ENCODE results near the gene CAMK2B. TPM values are rescaled to one million over a fixed set of nuclear protein-coding genes. Genes with fewer than 3 reads are reported as not detected.

The CAMK2B gene
- total and polyA plus RNA-seq, 2 of the 13 experiments (the other 11 are each of a cell fraction or from before 2014, with no cell fraction given) = 0.27 to 0.48 TPM

DNA sequence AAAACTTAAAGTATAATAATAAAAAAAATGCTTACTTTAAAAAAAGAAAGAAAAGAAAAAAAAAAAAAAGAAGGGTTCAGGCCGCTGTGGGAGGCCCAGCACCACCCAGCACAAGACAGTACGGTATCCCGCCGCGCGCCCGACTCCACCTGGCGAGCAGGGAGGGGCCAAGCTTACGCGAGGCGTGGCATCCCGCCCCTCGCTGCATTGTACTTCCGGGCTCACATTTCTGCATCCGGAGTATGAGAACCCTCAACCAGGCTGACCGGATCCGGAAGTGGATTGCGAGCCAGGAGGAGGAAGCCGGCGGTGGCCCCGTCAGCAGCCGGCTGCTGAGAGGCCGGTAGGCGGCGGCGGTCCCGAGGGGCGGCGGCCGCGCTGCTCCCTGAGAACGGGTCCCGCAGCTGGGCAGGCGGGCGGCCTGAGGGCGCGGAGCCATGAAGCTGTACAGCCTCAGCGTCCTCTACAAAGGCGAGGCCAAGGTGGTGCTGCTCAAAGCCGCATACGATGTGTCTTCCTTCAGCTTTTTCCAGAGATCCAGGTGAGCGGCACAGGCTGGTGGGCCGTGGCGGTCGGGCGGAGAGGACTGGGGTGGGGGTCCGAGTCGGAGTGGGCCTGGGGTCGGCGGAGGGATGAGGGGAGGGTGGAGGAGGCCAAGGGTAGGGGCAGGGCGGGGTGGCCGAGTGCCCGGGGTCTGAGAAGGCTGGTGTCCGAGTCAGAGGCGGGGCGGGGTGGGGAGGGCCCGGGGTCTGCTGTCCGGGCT, 124.5 kb downstream of the CAMK2B start, which contains the start of gene YKT6 (continued):
- TF ChIP-seq, protein P1, sequence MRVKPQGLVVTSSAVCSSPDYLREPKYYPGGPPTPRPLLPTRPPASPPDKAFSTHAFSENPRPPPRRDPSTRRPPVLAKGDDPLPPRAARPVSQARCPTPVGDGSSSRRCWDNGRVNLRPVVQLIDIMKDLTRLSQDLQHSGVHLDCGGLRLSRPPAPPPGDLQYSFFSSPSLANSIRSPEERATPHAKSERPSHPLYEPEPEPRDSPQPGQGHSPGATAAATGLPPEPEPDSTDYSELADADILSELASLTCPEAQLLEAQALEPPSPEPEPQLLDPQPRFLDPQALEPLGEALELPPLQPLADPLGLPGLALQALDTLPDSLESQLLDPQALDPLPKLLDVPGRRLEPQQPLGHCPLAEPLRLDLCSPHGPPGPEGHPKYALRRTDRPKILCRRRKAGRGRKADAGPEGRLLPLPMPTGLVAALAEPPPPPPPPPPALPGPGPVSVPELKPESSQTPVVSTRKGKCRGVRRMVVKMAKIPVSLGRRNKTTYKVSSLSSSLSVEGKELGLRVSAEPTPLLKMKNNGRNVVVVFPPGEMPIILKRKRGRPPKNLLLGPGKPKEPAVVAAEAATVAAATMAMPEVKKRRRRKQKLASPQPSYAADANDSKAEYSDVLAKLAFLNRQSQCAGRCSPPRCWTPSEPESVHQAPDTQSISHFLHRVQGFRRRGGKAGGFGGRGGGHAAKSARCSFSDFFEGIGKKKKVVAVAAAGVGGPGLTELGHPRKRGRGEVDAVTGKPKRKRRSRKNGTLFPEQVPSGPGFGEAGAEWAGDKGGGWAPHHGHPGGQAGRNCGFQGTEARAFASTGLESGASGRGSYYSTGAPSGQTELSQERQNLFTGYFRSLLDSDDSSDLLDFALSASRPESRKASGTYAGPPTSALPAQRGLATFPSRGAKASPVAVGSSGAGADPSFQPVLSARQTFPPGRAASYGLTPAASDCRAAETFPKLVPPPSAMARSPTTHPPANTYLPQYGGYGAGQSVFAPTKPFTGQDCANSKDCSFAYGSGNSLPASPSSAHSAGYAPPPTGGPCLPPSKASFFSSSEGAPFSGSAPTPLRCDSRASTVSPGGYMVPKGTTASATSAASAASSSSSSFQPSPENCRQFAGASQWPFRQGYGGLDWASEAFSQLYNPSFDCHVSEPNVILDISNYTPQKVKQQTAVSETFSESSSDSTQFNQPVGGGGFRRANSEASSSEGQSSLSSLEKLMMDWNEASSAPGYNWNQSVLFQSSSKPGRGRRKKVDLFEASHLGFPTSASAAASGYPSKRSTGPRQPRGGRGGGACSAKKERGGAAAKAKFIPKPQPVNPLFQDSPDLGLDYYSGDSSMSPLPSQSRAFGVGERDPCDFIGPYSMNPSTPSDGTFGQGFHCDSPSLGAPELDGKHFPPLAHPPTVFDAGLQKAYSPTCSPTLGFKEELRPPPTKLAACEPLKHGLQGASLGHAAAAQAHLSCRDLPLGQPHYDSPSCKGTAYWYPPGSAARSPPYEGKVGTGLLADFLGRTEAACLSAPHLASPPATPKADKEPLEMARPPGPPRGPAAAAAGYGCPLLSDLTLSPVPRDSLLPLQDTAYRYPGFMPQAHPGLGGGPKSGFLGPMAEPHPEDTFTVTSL (CRISPR knock-in tag; IDR thresholded peaks at IDR 0.05; ENCODE audit: borderline replicate concordance) = no peak
- TF ChIP-seq, protein P2, sequence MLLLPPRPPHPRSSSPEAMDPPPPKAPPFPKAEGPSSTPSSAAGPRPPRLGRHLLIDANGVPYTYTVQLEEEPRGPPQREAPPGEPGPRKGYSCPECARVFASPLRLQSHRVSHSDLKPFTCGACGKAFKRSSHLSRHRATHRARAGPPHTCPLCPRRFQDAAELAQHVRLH (CRISPR knock-in tag; IDR thresholded peaks at IDR 0.05; ENCODE audit: borderline replicate concordance, low read depth) = no peak
- TF ChIP-seq PTBP1 (IDR thresholded peaks at IDR 0.05; ENCODE audit: low read depth, low read length, poor library complexity, severe bottlenecking) = no peak
- TF ChIP-seq, protein P3, sequence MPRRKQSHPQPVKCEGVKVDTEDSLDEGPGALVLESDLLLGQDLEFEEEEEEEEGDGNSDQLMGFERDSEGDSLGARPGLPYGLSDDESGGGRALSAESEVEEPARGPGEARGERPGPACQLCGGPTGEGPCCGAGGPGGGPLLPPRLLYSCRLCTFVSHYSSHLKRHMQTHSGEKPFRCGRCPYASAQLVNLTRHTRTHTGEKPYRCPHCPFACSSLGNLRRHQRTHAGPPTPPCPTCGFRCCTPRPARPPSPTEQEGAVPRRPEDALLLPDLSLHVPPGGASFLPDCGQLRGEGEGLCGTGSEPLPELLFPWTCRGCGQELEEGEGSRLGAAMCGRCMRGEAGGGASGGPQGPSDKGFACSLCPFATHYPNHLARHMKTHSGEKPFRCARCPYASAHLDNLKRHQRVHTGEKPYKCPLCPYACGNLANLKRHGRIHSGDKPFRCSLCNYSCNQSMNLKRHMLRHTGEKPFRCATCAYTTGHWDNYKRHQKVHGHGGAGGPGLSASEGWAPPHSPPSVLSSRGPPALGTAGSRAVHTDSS (CRISPR knock-in tag; conservative IDR thresholded peaks at IDR 0.05) = no peak
- TF ChIP-seq, protein P4, sequence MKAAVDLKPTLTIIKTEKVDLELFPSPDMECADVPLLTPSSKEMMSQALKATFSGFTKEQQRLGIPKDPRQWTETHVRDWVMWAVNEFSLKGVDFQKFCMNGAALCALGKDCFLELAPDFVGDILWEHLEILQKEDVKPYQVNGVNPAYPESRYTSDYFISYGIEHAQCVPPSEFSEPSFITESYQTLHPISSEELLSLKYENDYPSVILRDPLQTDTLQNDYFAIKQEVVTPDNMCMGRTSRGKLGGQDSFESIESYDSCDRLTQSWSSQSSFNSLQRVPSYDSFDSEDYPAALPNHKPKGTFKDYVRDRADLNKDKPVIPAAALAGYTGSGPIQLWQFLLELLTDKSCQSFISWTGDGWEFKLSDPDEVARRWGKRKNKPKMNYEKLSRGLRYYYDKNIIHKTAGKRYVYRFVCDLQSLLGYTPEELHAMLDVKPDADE (CRISPR knock-in tag; IDR thresholded peaks at IDR 0.05) = no peak
- TF ChIP-seq, protein P5, sequence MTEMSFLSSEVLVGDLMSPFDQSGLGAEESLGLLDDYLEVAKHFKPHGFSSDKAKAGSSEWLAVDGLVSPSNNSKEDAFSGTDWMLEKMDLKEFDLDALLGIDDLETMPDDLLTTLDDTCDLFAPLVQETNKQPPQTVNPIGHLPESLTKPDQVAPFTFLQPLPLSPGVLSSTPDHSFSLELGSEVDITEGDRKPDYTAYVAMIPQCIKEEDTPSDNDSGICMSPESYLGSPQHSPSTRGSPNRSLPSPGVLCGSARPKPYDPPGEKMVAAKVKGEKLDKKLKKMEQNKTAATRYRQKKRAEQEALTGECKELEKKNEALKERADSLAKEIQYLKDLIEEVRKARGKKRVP (CRISPR knock-in tag; IDR thresholded peaks at IDR 0.05) = no peak
- no peak for TF ChIP-seq TBP (CRISPR knock-in tag; IDR thresholded peaks at IDR 0.05)
- TF ChIP-seq, protein P6, sequence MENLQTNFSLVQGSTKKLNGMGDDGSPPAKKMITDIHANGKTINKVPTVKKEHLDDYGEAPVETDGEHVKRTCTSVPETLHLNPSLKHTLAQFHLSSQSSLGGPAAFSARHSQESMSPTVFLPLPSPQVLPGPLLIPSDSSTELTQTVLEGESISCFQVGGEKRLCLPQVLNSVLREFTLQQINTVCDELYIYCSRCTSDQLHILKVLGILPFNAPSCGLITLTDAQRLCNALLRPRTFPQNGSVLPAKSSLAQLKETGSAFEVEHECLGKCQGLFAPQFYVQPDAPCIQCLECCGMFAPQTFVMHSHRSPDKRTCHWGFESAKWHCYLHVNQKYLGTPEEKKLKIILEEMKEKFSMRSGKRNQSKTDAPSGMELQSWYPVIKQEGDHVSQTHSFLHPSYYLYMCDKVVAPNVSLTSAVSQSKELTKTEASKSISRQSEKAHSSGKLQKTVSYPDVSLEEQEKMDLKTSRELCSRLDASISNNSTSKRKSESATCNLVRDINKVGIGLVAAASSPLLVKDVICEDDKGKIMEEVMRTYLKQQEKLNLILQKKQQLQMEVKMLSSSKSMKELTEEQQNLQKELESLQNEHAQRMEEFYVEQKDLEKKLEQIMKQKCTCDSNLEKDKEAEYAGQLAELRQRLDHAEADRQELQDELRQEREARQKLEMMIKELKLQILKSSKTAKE (CRISPR knock-in tag; IDR thresholded peaks at IDR 0.05; ENCODE audit: borderline replicate concordance) = no peak
- TF ChIP-seq, protein P7, sequence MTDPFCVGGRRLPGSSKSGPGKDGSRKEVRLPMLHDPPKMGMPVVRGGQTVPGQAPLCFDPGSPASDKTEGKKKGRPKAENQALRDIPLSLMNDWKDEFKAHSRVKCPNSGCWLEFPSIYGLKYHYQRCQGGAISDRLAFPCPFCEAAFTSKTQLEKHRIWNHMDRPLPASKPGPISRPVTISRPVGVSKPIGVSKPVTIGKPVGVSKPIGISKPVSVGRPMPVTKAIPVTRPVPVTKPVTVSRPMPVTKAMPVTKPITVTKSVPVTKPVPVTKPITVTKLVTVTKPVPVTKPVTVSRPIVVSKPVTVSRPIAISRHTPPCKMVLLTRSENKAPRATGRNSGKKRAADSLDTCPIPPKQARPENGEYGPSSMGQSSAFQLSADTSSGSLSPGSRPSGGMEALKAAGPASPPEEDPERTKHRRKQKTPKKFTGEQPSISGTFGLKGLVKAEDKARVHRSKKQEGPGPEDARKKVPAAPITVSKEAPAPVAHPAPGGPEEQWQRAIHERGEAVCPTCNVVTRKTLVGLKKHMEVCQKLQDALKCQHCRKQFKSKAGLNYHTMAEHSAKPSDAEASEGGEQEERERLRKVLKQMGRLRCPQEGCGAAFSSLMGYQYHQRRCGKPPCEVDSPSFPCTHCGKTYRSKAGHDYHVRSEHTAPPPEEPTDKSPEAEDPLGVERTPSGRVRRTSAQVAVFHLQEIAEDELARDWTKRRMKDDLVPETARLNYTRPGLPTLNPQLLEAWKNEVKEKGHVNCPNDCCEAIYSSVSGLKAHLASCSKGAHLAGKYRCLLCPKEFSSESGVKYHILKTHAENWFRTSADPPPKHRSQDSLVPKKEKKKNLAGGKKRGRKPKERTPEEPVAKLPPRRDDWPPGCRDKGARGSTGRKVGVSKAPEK (CRISPR knock-in tag; IDR thresholded peaks at IDR 0.05; ENCODE audit: borderline replicate concordance) = no peak
- TF ChIP-seq ZNF430 (CRISPR knock-in tag; IDR thresholded peaks at IDR 0.05) = 0 out of 2 replicates have a peak, but pooled peaks have one; percentile 25
- TF ChIP-seq MBNL3 (CRISPR knock-in tag; conservative IDR thresholded peaks at IDR 0.05) = no peak
- TF ChIP-seq KLF13 (CRISPR knock-in tag; IDR thresholded peaks at IDR 0.05) = no peak
